IPS DF 6.9 (cell line): ENCODE measurements around the gene PCDHGA8.
"Not testable (repeated sequence)": the region's sequence is repeated elsewhere in the genome, so short reads cannot be mapped to it uniquely, and the experiment has no call there.

ENCODE experiments used
- DNase-seq: peaks from one replicate; pipeline ENCODE4 v3.0.0-alpha.2; 2013; ENCODE audit warnings: low read depth, low spot score
- H3K27ac ChIP-seq: one replicate; pipeline ENCODE4 v1.5.1; 2013; ENCODE audit warnings: low read length, control low read depth
- H3K27me3 ChIP-seq: 2 replicates; pipeline ENCODE4 v1.6.1; 2013; ENCODE audit warnings: mild to moderate bottlenecking, low read length; ENCODE audit not compliant: control insufficient read depth, insufficient read depth
- H3K36me3 ChIP-seq: 2 replicates; pipeline ENCODE4 v1.6.1; 2013; ENCODE audit warnings: low read length; ENCODE audit not compliant: control insufficient read depth, insufficient read depth
- H3K4me1 ChIP-seq: 2 replicates; pipeline ENCODE4 v1.6.1; 2013; ENCODE audit warnings: low read length; ENCODE audit not compliant: control insufficient read depth, insufficient read depth
- H3K4me3 ChIP-seq: 2 replicates; pipeline ENCODE4 v1.5.1; 2013; ENCODE audit warnings: mild to moderate bottlenecking, low read length
- H3K9me3 ChIP-seq: 2 replicates; pipeline ENCODE4 v1.6.1; 2013; ENCODE audit warnings: low read length, inconsistent platforms; ENCODE audit not compliant: control insufficient read depth, insufficient read depth
- WGBS: extraction: QIAGEN DNeasy Blood & Tissue Kit; methylation state at CpG from one replicate; pipeline ENCODE4 v1.1.7; 2013; ENCODE audit warnings: mixed read lengths, missing lambda C conversion rate; ENCODE audit not compliant: insufficient read length, insufficient coverage; 5-methylcytosine and 5-hydroxymethylcytosine counted together

PCDHGA8 gene

GRCh38 chr5:141420855-141421488, 28.5 kb downstream of the PCDHGA8 start, which contains the start of gene PCDHGA11:
Gene PCDHGA11 (plus strand): TSS chr5:141421051. CDS start chr5:141421228, 177 bp downstream.
- DNase-seq: no peak
- H3K36me3 ChIP-seq: no peaks in the 10 kb centered on the region
- H3K9me3 ChIP-seq: no peaks in the 10 kb centered on the region
- WGBS: no CpG with 5 or more reads among the region's 42 CpGs
- H3K27me3 ChIP-seq: no peaks in the 10 kb centered on the region
- H3K4me3 ChIP-seq: peak within 1 kb of the TSS; percentile 52; the same call in 1 of the 2 replicates
- no peak within 1 kb of the TSS for H3K27ac ChIP-seq
- no peaks in the 10 kb centered on the region for H3K4me1 ChIP-seq

- DNase-seq: no peak
- Histone ChIP-seq H3K9me3 (no peaks in the 10 kb centered on the region), H3K4me1 (no peaks in the 10 kb centered on the region), H3K36me3 (no peaks in the 10 kb centered on the region), H3K27me3 (no peaks in the 10 kb centered on the region), H3K4me3 (peak overlapping the region; percentile 52; the same call in 1 of the 2 replicates), H3K27ac (no peak overlapping the region)
- no CpG with 5 or more reads among the region's 13 CpGs for WGBS
Measured at GRCh38 chr5:141421489-141421855, 29.0 kb downstream of the PCDHGA8 start.

GRCh38 chr5:141422742-141423291, 30.4 kb downstream of the PCDHGA8 start:
- Histone ChIP-seq H3K4me3 (no peak overlapping the region), H3K36me3 (no peaks in the 10 kb centered on the region), H3K4me1 (no peaks in the 10 kb centered on the region), H3K27ac (no peak overlapping the region), H3K9me3 (no peaks in the 10 kb centered on the region), H3K27me3 (no peaks in the 10 kb centered on the region)
- no peak for DNase-seq
- WGBS: no CpG with 5 or more reads among the region's 42 CpGs

- Histone ChIP-seq H3K9me3 (no peaks in the 10 kb centered on the region), H3K27me3 (no peaks in the 10 kb centered on the region), H3K36me3 (0 out of 2 replicates have a peak, but pooled peaks cover 3% of the 10 kb centered on the region), H3K4me1 (no peaks in the 10 kb centered on the region), H3K27ac (no peak overlapping the region), H3K4me3 (no peak overlapping the region)
- DNase-seq: no peak
- no CpG with 5 or more reads among the region's 53 CpGs for WGBS
Measured at GRCh38 chr5:141427783-141428426, 35.5 kb downstream of the PCDHGA8 start.

- DNase-seq: no peak
- WGBS: no CpG with 5 or more reads among the region's 33 CpGs
- Histone ChIP-seq H3K27me3 (no peaks in the 10 kb centered on the region), H3K4me3 (no peak within 1 kb of the TSS), H3K9me3 (no peaks in the 10 kb centered on the region), H3K27ac (no peak within 1 kb of the TSS), H3K36me3 (0 out of 2 replicates have a peak, but pooled peaks cover 3% of the 10 kb centered on the region), H3K4me1 (no peaks in the 10 kb centered on the region)
Measured at GRCh38 chr5:141430332-141431113, 38.1 kb downstream of the PCDHGA8 start, which contains the start of gene PCDHGA12. Gene PCDHGA12 (plus strand): TSS chr5:141430507. CDS start chr5:141430760, 253 bp downstream.

GRCh38 chr5:141431286-141431685, 38.9 kb downstream of the PCDHGA8 start:
- Histone ChIP-seq H3K27ac (no peak overlapping the region), H3K9me3 (no peaks in the 10 kb centered on the region), H3K4me1 (no peaks in the 10 kb centered on the region), H3K36me3 (0 out of 2 replicates have a peak, but pooled peaks cover 3% of the 10 kb centered on the region), H3K27me3 (no peaks in the 10 kb centered on the region), H3K4me3 (no peak overlapping the region)
- DNase-seq: no peak
- WGBS: no CpG with 5 or more reads among the region's 37 CpGs

GRCh38 chr5:141432308-141432707, 39.9 kb downstream of the PCDHGA8 start:
- DNase-seq, H3K27me3 ChIP-seq, H3K4me1 ChIP-seq, H3K4me3 ChIP-seq, H3K9me3 ChIP-seq, H3K27ac ChIP-seq, H3K36me3 ChIP-seq: not testable (repeated sequence)
- WGBS: no CpG with 5 or more reads among the region's 38 CpGs

- not testable (repeated sequence) for H3K4me3 ChIP-seq, H3K27me3 ChIP-seq, H3K4me1 ChIP-seq, H3K27ac ChIP-seq, H3K36me3 ChIP-seq, H3K9me3 ChIP-seq, DNase-seq
- no CpG with 5 or more reads among the region's 29 CpGs for WGBS
Measured at GRCh38 chr5:141432726-141433125, 40.3 kb downstream of the PCDHGA8 start.

- H3K27me3 ChIP-seq: no peaks in the 10 kb centered on the region
- no peaks in the 10 kb centered on the region for H3K9me3 ChIP-seq
- no CpG with 5 or more reads among the region's 2 CpGs for WGBS
- no peak overlapping the region for H3K27ac ChIP-seq
- DNase-seq: no peak
- no peak overlapping the region for H3K4me3 ChIP-seq
- H3K36me3 ChIP-seq: 0 out of 2 replicates have a peak, but pooled peaks cover 3% of the 10 kb centered on the region
- no peaks in the 10 kb centered on the region for H3K4me1 ChIP-seq
Measured at GRCh38 chr5:141434006-141434405, 41.6 kb downstream of the PCDHGA8 start.

- peaks cover 1% of the 10 kb centered on the region; the same call in 1 of the 2 replicates for H3K4me1 ChIP-seq
- no peak overlapping the region for H3K27ac ChIP-seq
- no peak for DNase-seq
- WGBS: no CpG with 5 or more reads among the region's 2 CpGs
- no peaks in the 10 kb centered on the region; the same call in 1 of the 2 replicates for H3K36me3 ChIP-seq
- no peaks in the 10 kb centered on the region for H3K9me3 ChIP-seq
- H3K4me3 ChIP-seq: no peak overlapping the region
- H3K27me3 ChIP-seq: no peaks in the 10 kb centered on the region
Measured at GRCh38 chr5:141437221-141437620, 44.8 kb downstream of the PCDHGA8 start.
